GM12875 (cell line): ENCODE results near the gene PI4KA.

Experiments used
- H3K4me3 ChIP-seq: one replicate; pipeline ENCODE4 v1.5.1; 2011; ENCODE audit warnings: low read depth, low read length, control low read depth
- TF ChIP-seq, protein P1 (sequence below): IDR thresholded peaks from 2 replicates; pipeline ENCODE4 v1.5.1; 2011; ENCODE audit warnings: low read depth, mild to moderate bottlenecking, control low read depth, inconsistent platforms, low read length, moderate library complexity, borderline replicate concordance; ENCODE audit not compliant: insufficient read depth

The PI4KA gene

DNA sequence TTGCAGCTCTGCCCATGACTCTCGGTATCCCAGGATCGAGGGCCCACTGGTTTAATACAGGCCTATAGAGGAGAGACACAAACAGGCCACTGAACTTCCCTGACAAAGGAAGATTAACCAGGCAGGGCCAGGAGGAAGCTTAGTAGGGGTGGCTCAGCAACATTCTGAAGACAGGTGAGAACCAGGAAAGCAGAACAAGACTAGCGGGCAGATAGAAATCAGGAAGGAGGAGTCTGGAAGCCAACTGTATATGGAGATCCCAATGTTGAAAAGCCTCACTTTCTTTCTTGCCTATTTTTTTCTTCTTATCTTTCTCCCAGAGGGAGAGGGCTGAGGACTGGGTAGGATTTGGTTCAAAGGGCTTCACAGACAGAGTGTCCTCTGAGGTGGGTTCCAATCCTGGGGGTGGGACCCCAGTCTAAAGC lies 5.4 kb downstream of the PI4KA start:
- TF ChIP-seq, protein P1, sequence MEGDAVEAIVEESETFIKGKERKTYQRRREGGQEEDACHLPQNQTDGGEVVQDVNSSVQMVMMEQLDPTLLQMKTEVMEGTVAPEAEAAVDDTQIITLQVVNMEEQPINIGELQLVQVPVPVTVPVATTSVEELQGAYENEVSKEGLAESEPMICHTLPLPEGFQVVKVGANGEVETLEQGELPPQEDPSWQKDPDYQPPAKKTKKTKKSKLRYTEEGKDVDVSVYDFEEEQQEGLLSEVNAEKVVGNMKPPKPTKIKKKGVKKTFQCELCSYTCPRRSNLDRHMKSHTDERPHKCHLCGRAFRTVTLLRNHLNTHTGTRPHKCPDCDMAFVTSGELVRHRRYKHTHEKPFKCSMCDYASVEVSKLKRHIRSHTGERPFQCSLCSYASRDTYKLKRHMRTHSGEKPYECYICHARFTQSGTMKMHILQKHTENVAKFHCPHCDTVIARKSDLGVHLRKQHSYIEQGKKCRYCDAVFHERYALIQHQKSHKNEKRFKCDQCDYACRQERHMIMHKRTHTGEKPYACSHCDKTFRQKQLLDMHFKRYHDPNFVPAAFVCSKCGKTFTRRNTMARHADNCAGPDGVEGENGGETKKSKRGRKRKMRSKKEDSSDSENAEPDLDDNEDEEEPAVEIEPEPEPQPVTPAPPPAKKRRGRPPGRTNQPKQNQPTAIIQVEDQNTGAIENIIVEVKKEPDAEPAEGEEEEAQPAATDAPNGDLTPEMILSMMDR, result no peak
- H3K4me3 ChIP-seq, result no peak overlapping the region

- TF ChIP-seq, protein P1, result no peak
- H3K4me3 ChIP-seq, result no peak overlapping the region
These were observed 6.1 kb downstream of the PI4KA start for GRCh38 chr22:20852503-20852902.

- TF ChIP-seq, protein P1, result no peak
These were observed 6.5 kb downstream of the PI4KA start for GRCh38 chr22:20852076-20852475.

GRCh38 chr22:20847318-20847822 lies 11.2 kb downstream of the PI4KA start:
- H3K4me3 ChIP-seq, result no peak overlapping the region
- TF ChIP-seq, protein P1, result no peak

More at GRCh38 chr22:20852076-20852475, 6.5 kb downstream of the PI4KA start:
- no peak overlapping the region for H3K4me3 ChIP-seq

DNA sequence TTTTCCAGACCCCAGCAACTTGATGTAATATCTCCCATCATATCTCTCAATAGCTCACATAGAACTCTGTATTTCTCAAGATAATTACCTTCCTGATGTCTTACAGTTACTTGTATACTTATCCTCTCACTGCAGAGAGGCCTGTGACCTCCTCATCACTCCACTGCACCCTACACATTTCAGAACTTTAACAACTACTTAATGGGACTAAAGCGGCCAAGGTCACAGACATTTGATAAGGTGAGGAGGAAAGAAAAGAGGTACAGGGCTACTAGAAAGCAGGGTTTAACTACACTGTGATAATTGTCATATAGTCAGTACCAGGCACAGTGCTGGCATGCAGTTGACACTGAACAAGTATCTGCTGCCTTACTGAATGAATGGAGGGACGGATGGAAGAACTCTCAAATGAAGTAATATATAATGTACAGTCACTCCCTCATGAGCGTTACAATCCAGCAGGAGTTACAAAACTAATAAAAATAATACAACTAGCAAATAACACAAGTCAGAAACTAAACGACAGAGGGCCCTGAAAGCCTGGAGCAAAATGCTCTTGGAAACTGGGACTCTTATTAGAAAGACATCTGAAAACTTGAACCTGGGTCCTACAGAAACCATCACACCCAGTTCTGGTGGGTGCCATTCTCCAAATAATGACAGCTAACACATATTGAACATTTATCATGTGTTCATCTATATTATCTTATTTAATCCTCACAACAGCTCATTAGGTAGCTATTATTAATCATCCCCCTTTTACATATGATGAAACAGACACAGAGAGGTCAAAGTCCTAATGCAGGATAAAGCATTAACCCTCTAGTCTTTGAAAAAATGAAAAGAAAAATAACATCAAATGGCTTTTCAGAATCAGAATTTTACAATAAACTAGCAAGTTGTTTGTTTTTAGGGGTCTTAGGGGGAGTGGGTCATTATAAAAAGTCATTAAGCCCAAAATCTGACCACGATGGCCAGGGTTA lies 14.3 kb downstream of the PI4KA start:
- TF ChIP-seq, protein P1, result no peak
- no peak overlapping the region for H3K4me3 ChIP-seq

DNA sequence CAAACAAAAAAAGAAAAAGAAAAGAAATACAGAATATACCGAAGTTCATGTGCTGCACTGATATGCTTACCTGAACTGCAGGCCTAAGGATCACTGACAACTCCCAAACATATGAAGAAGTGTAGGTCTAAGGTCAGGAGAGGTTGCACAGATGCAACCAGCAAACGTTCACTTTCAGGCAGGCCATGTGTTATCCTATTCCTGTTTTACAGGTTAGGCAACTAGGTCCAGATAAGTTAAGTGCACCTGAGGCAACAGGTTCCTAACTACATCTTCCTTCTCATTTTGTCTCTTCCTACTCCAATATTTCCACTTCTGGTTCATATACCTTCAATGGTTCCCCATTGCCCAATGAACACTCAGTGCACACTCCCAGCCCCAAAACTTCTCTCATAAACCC lies 15.1 kb downstream of the PI4KA start:
- TF ChIP-seq, protein P1, result no peak
- no peak overlapping the region for H3K4me3 ChIP-seq
